Astrocyte of the cerebellum (primary cell): ENCODE results near the gene PCLO.

Experiments
- DNase-seq: peaks from one replicate; pipeline ENCODE4 v3.0.0-alpha.2; 2011; ENCODE audit warnings: low read depth
- H3K4me3 ChIP-seq: 2 replicates; pipeline ENCODE4 v1.5.1; 2011; ENCODE audit warnings: mild to moderate bottlenecking, low read depth, low read length, moderate library complexity
- CTCF ChIP-seq: IDR thresholded peaks from 2 replicates; pipeline ENCODE4 v1.5.1; 2012; ENCODE audit warnings: low read length, low read depth, moderate library complexity, mild to moderate bottlenecking; ENCODE audit errors: missing control alignments
- in situ Hi-C: cut with HindIII; loops from 2 replicates; pipeline ENCODE4 v1.10.0; 2017; ENCODE audit warnings: low sequenced_read_pairs

PCLO gene

GRCh38 chr7:83001362-83002040, 161.2 kb downstream of the PCLO start:
- no peak overlapping the region for H3K4me3 ChIP-seq
- no peak for DNase-seq
- in situ Hi-C loops = no loop called here
- TF ChIP-seq CTCF = no peak

- no peak for DNase-seq
- no peak for TF ChIP-seq CTCF
These were observed 164.2 kb downstream of the PCLO start for GRCh38 chr7:82998436-82998835.

GRCh38 chr7:82985144-82985802, 177.4 kb downstream of the PCLO start:
- in situ Hi-C loops = no loop called here
- no peak for TF ChIP-seq CTCF
- DNase-seq = no peak
- no peak overlapping the region for H3K4me3 ChIP-seq

More at GRCh38 chr7:82998436-82998835, 164.2 kb downstream of the PCLO start:
- in situ Hi-C loops = no loop called here
- no peak overlapping the region for H3K4me3 ChIP-seq

GRCh38 chr7:82980130-82980788, 182.4 kb downstream of the PCLO start:
- H3K4me3 ChIP-seq = no peak overlapping the region
- in situ Hi-C loops = no loop called here
- no peak for TF ChIP-seq CTCF
- no peak for DNase-seq

GRCh38 chr7:82975811-82976468, 186.7 kb downstream of the PCLO start:
- no peak overlapping the region for H3K4me3 ChIP-seq

More at GRCh38 chr7:82975811-82976468, 186.7 kb downstream of the PCLO start:
- no peak for TF ChIP-seq CTCF
- in situ Hi-C loops = no loop called here
- DNase-seq = no peak
